HG03342 (cell line): Measurements from ENCODE around the gene UBE2E2.
A peak's percentile ranks its signal among the peaks of the same experiment; 100 is the strongest.
"Not testable (repeated sequence)": the region's sequence is repeated elsewhere in the genome, so short reads cannot be mapped to it uniquely, and the experiment has no call there.

ENCODE experiments used
- ATAC-seq: cut with Tn5 transposase; IDR thresholded peaks from one replicate; pipeline ENCODE4 v1.9.1; 2021; ENCODE audit warnings: mild to moderate bottlenecking, moderate library complexity; ENCODE audit not compliant: unreplicated experiment

The UBE2E2 gene

DNA sequence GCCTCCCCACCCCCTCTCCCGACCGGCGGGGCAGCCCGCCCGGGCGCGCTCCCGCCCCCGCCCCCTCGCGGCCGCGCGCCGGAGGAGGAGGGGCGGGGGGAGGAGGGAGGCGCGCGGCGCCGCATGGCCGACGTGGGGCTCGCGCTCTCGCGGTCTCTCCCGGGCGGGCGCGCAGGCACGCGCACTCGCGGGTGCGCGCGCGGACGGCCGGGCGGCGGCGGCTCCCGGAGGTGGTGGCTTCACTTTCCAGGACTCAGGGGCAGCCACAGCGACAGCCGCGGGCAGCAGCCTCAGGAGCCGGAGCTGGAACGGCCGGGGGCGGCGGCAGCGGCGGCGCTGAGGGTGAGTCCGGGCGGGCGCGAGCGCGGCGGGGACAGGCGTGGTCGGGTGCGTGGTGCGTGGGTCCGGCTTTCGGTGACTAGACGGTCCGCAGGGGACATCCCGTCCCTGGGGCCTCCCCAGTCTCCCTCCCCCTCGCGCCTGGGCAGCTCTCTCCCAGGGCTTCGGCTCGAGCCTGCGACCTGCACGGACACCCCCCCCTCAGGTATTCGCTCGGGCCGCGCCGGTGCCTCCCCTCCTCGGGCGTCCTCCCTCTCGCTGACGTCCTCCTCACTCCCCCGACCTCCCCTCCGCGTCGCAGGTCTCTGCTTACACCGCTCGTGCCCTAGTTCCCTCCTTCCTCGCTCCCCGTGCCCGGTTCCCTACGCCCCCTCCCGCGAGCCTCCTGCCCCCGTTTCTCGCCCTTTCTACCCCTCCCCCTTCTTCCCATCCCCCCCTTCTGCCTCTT, at the start of gene UBE2E2:
UBE2E2 (plus strand) TSS at position 407 of the 787 bp plus-strand sequence.
- peak; percentile 65 for ATAC-seq

DNA sequence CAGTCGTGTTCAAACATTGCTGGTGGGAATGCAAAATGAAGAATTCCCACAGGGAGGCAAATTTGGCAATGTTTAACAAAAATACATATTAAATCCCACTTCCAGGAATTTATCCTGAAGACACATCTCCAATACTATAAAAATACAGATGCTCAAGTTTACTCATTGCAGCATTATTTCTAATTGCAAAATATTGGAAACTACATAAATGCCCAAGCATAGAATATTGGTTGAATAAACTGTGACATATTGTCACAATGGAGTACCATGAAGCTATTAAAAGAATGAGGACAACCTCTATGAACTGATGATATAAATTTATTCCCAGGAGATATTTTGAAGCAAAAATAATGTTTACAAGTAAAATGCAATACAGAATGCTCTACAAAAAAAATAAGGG, 49.7 kb upstream of the UBE2E2 start:
- no peak for ATAC-seq

DNA sequence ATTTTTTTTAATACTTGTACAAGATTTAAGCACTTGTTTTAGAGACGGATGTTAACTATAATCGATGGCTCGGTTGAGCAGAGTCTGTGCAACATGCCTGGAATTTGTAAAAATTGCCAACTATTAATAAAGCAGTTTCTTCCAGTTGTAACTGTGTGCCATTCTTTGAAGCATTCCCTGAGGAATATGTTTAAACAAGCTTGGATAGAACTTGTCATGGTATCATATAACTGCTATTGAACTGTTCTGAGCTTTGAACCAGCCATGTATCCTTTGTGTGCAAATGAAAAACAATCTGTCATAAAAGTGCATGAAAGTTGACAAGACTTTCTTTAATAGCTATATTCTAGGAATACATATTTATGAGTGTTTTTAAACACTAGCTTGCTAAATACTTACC, 45.8 kb upstream of the UBE2E2 start:
- ATAC-seq: no peak

DNA sequence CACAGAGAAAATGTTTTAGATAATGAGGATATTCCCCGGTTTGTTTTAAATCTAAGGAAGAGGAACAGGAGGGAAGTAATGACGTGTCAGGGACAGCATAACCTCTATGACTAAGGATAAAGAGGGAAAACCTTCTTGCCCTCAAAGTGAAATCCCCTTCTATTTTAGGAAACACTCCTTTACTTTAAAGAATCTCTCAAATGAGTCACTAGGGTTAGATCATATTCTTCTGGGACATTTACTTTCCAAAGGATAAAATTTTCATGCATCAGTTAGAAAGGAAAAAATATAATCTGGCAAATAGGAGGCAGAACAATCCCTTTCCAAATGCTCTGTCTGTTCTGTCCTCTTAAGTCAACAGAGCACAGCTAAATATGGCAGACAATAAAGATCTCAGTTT, 43.2 kb upstream of the UBE2E2 start:
- ATAC-seq: no peak

DNA sequence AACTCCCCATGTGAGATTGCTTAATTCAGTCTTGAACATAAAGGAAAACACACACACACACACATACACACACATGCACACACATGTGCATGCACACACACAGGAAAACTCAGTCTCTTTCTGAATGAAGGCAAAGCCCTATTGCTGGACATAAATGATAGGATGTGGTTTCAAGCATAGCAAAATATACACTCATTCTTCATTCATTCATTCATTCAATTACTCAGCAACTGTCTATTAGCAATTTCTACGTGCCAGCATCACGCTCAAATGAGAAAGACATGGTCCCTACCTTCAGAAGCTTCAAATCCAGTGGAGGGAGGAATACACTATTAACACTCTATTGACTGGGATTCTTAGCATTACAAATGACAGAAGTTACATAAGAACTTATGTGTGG, 41.8 kb upstream of the UBE2E2 start:
- ATAC-seq: no peak

DNA sequence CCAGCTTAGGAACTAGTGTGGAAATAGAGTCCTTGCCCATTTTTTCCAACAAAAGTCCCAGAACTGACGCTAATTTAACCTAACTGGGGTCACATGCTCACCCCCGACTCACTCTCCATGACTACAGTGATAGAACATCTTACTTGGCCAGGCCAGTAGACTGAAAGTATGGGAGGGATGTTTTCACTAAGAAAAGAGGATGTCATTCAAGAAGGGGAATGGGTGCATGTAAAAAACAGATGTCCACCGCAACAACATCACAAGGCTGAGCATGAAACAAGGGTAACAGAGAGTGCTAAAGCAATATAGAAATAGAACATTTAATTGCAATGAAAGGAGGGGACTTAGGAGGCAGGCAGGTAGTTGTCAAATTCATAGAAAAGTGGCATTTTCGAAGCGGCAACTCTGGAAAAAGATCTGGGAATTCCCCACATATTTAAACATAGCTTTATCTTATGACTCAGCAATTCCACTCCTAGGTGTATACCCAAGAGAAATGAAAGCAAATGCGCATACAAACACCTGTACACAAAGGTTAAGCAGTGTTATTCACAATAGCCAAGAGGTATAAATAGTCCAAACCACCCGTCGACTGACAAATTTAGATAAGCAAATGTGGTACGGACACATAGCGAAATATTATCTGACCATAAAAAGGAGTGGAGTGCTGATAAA, 41.1 kb upstream of the UBE2E2 start:
- peak; percentile 61 for ATAC-seq

DNA sequence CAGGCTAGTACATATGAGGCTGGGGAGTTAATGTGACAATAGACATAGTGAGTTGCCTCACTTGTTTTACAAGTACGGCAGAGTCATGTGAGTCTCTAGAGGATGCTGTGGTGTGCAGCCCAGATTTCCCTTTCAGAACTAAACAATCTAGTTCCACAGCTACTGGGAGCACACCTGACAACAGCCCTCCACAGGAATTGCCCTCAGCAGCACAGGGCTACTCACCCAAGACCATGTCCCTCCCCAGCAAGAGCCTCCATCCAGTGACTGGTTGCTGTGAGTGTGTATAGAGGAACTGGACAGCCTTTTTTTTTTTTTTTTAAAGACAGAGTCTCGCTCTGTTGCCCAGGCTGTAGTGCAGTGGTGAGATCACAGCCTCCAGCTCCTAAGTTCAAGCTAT, 40.2 kb upstream of the UBE2E2 start:
- ATAC-seq: peak; percentile 53

DNA sequence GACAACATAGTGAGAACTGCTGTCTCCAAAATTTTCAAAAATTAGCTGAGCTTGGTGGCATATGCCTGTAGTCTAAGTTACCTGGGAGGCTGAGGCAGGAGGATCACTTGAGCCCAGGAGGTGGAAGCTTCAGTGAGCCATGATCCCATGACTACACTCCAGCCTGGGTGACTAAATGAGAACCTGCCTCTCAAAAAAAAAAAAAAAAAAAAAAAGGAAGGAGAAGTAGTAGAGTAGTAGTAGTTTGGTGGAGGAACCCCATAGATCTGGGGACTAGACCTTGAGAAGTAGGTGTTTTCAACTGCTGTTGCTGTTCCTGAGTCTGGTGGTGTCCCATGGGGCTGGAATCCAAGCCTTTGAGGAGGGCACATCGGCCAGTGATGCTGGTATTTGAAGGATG, 38.4 kb upstream of the UBE2E2 start:
- no peak for ATAC-seq

DNA sequence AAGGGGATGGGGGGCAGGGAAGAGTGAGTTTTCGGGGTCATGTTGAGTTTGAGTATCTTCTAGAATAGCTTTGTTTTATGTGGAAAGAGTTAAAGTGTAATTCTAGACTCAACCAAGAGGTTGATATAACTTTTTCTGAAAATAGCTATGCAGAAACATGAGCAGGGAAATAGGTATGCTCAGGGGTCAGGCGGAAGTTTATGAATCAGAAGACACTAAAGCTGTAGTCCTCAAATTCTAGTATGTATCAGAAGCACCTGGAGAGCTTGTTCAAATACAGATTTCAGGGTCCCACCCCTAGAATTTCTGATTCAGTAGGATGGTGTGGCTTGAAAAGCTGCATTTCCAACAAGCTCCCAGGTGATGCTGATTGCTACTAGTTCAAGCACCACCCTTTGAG, 37.6 kb upstream of the UBE2E2 start:
- ATAC-seq: no peak

DNA sequence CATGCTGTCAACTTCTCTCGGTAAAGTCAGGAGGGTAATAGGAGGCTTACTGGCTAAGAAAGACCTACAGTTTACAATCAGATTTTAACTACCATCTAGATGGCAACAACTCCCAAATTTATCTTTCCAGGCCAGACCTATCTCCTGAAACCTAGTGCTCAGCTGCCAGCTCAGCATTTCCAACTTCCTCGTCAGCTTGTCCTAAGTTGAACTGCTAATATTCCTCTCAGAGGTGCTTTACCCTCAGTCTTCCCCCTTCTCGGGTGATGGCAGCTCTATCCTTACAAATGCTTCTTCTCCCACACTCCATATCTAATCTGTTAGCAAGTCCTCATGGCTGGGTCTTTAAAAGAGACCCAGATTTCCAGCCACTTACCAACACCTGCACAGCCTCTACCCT, 36.9 kb upstream of the UBE2E2 start:
- no peak for ATAC-seq

DNA sequence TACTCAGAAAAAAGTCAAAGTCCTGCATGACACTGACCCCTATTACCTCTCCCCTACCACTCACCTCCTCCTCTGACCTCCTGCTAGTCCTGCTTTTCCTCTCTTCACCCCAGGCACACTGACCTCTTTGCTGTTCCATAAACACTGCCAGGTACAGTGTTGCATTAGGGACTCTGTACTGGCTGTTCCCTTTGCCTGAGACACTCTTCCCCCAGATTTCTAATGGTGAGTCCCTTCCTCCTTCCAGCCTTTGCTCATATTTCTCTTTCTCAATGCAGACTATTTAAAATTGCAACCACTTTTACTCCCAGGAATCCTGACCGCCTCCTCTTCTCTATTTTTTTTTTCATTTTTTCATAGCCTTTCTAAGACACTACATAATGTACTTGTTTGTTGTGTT, 36.3 kb upstream of the UBE2E2 start:
- no peak for ATAC-seq

DNA sequence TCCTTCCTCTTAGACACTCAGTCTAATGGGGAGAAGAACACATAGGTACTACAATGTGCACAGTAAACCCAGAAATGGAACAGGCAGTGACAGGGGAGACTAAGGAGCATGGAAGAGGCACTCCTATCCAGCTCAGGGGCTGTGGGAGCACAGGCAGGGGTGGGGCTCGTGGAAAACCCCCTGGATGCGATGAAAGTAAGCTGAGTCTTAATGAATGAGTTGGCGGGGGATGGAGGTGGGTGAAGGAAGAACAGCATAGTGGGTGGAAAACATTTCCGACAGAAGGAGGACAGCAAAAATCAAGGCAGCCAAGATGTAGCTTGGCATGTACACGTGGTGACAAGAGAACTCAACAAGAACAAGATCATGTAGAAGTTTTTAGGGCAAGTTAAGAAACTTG, 33.6 kb upstream of the UBE2E2 start:
- ATAC-seq: no peak

DNA sequence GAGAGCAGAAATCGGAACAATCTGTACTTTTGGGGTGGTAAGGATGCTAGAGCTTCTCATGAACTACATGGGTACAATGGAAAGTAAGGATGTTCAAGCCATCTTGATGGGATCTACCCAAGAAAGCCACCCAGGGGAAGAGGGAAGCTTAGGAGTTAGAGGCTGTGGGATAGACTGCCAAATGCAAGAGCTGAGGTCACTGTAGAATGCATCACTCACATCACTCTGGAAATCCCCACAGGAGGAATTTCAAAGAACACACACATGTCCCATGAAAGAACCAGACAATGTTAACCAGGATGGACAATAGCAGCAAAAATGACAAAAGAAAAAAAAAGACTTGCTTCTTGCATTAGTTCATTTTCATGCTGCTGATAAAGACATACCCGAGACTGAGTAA, 32.8 kb upstream of the UBE2E2 start:
- ATAC-seq: no peak

DNA sequence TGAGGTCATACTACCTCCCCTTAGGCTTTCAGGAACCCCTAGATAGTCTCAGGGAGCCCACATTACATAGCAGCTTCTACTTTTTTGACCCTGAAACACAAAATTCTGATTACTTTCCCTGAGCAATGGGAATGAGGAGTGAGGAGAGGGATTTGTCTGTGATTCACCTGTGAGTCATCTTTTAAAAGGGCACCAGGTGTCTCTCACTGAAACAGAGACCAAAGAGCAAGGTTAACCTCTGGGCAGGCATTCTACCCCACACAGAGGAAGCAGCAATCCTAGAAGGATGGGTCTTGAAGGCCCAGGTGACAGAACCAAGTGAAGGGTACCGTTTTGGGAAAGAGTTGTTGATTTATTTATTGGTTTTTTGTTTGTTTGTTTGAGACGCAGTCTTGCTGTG, 31.1 kb upstream of the UBE2E2 start:
- ATAC-seq: no peak

DNA sequence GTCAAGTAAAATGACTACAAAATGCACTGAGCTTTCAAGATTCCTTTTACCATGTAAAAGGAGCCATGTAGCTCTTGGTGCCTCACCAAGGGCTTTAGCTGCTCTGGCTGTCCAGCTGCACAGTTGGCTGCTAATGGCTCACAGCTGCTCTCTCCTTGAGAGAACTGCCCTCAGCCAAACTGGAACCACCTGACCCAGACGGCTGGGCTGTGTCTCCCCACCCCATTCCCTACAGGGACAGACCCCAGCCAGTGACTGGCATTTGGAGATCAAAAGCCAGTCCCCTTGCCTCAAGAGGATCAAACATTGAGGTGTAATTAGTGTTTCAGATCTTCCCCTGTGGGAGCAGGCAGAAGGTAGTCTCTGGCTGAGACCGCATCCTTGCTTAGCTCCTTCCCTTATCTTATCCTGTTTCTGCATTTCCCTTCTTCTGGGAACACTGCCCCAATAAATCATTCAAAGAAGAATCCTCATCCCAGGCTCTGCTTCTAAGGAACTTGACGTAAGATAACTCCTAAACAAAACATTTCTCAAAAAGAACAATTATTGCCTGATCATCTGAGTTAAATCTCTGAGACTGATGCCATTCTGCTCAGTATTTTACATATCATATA, 28.6 kb upstream of the UBE2E2 start:
- no peak for ATAC-seq

DNA sequence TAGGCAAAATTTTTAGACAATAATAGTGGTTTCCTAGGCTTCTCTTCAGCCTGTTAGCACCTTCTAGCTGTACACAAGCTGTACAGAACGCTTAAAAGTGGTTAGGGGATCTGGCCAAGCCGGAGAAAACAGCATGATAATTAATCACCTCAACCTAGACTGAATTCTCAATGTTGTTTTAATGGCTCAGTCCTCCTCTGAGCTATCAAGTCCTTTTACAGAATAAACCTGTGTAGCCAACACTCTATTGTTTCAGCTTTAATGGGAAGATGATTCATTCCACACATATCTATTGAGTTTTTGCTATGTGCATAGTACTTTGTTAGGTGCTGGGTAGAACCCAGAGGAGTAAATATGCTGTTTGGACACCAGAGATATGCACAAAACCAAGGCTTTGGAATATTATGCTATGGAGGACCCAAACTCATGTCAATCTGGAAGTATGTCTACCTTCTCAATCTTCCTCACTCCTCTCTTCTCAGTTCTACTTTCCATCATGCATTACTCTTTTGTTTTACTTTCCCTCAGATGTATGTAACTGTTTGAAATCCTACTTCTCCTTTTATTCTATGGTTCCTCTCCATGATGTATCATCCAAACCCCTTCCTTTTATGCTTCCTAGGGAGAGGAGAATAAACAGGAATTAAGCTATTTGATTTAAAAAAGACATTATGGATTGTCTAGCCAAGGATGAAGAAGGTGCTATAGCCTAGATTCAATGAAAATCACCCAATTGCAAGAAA, 27.6 kb upstream of the UBE2E2 start:
- ATAC-seq: no peak

DNA sequence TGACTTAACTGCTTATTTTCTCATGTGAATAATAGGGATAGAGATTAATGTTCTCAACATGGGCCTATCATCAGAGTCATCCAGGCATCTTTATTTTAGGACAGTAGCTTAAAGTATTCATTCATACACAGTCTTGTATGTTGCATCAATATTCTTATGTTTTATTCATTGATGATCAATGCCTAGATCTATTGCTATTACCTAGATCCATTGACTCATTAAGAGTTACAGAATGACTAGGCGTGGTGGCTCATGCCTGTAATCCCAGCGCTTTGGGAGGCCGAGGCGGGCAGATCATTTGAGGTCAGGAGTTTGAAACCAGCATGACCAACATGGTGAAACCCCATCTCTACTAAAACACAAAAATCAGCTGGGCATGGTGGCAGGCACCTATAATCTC, 26.3 kb upstream of the UBE2E2 start:
- not testable (repeated sequence) for ATAC-seq

DNA sequence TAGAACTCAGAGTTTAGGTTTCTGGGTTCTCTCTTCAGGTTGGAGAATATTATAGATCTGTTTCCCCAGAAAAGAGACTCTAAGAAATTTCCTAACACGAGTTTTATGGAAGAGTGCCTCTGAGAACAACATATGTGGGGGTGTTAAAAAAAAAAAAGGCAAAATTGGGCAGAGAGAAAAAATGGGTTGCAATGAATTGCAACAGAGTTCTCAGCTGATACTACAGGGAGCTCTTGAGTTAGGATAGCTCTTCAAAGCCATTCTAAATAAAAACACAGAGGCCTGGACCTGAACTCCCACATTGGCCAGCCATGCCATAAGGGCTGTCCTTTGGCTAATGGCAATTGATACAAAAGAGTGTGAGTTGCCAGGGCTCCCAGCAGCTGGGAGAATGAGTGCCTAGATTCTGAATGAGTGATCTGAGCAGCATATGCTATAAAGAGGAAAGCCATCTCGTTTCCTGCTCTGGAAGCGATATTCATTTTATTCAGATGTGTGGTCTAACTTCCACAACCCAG, 20.1 kb upstream of the UBE2E2 start:
- ATAC-seq: no peak

DNA sequence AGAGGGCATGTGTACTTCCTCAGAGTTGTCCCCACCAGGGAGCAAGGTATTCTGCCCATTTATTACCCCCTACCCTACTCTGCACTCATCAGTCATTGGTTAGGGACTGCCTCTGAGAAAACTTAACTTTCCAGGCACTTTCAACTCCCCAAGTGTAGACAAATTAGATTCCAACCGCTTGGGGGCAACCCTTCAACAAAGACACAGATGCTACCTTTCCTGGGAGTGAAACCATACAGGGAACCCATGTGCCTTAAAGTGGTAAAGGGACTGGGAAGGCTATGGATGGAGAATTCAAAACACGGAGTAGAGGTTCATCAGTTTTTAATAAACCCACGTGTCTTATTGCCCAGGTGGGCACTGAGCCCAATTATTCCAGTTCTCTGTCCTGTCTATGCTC, 19.4 kb upstream of the UBE2E2 start:
- no peak for ATAC-seq

DNA sequence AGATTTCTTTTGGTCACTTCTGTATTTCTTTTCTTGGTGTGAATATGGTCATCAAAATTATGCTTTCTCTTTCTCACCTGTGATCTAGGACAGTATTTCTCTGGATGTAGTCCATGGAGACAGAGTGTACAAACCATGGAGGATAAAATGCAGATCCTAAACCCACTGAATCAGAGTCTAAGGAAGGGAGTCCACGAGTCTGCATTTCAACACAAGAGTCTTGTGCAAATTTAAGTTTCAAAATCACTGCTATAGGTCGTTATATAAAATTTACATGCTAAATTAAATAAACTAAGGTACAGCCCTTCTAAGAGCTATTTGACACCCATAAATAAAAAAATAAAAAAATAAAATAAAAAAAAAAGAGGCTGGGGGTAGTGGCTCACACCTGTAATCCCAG, 17.3 kb upstream of the UBE2E2 start:
- no peak for ATAC-seq

DNA sequence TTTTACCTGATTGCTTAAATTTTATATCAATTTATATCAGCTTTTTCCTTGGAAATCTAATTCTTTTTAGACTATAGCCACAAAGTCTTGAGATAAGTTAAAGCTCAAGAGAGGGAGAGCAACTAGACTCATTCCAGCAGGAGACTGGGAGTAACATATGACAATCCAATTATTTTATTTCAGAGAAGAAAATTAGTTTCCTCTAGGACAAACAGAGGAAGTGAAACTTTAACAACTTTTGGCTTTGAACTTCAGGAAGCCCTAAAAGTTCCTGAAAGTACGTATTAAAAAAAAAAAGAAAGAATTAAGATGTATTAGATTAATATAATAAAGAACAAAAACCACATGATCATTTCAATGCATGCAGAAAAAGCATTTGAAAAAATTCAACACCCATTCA, 13.9 kb upstream of the UBE2E2 start:
- ATAC-seq: no peak
